NCI-H187 treated with DMSO at 0.1 percent for 48 hours (cell line): ENCODE data around the gene MRPS34.
"Not testable (repeated sequence)": the region's sequence is repeated elsewhere in the genome, so short reads cannot be mapped to it uniquely, and the experiment has no call there.

Source experiments
- DNase-seq: peaks from one replicate; lab custom pipeline; 2025; lab: John Stamatoyannopoulos, UW

The MRPS34 gene

GRCh38 chr16:1772908-1773702, at the start of gene MRPS34:
Gene MRPS34, minus strand, starts transcription at chr16:1773134. Its CDS starts 15 bp downstream, at chr16:1773119.
- DNase-seq = peak; percentile 52

- DNase-seq = no peak
These were observed 49.1 kb upstream of the MRPS34 start for GRCh38 chr16:1821861-1822611.

- no peak for DNase-seq
These were observed 48.0 kb upstream of the MRPS34 start for GRCh38 chr16:1820946-1821290.

- DNase-seq = no peak
These were observed 47.4 kb upstream of the MRPS34 start for GRCh38 chr16:1820096-1820945.

- DNase-seq = no peak
These were observed 46.7 kb upstream of the MRPS34 start for GRCh38 chr16:1819611-1820010.

GRCh38 chr16:1818873-1819525, 46.1 kb upstream of the MRPS34 start:
- no peak for DNase-seq

- DNase-seq = no peak
These were observed 45.4 kb upstream of the MRPS34 start for GRCh38 chr16:1818204-1818872.

- DNase-seq = no peak
These were observed 44.8 kb upstream of the MRPS34 start for GRCh38 chr16:1817716-1818115.

- DNase-seq = no peak
These were observed 44.3 kb upstream of the MRPS34 start for GRCh38 chr16:1817276-1817589.

- no peak for DNase-seq
These were observed 43.7 kb upstream of the MRPS34 start for GRCh38 chr16:1816396-1817275.

GRCh38 chr16:1815461-1815860, 42.5 kb upstream of the MRPS34 start:
- no peak for DNase-seq

- no peak for DNase-seq
These were observed 39.8 kb upstream of the MRPS34 start for GRCh38 chr16:1812732-1813163.

- no peak for DNase-seq
These were observed 37.6 kb upstream of the MRPS34 start for GRCh38 chr16:1810536-1810935.

GRCh38 chr16:1810106-1810505, 37.2 kb upstream of the MRPS34 start:
- no peak for DNase-seq

GRCh38 chr16:1809281-1809801, 36.4 kb upstream of the MRPS34 start:
- no peak for DNase-seq

GRCh38 chr16:1808691-1809090, 35.8 kb upstream of the MRPS34 start:
- DNase-seq = no peak

- DNase-seq = no peak
These were observed 34.7 kb upstream of the MRPS34 start for GRCh38 chr16:1807626-1808025.

GRCh38 chr16:1800701-1801100, 27.8 kb upstream of the MRPS34 start:
- no peak for DNase-seq

GRCh38 chr16:1799263-1799662, 26.3 kb upstream of the MRPS34 start:
- not testable (repeated sequence) for DNase-seq
